DMS 273 (cell line): ENCODE measurements around the gene YEATS4.

Experiments
- DNase-seq: peaks from one replicate; lab custom pipeline; 2025; ENCODE audit not compliant: unreplicated experiment; lab: John Stamatoyannopoulos, UW

The YEATS4 gene

DNA sequence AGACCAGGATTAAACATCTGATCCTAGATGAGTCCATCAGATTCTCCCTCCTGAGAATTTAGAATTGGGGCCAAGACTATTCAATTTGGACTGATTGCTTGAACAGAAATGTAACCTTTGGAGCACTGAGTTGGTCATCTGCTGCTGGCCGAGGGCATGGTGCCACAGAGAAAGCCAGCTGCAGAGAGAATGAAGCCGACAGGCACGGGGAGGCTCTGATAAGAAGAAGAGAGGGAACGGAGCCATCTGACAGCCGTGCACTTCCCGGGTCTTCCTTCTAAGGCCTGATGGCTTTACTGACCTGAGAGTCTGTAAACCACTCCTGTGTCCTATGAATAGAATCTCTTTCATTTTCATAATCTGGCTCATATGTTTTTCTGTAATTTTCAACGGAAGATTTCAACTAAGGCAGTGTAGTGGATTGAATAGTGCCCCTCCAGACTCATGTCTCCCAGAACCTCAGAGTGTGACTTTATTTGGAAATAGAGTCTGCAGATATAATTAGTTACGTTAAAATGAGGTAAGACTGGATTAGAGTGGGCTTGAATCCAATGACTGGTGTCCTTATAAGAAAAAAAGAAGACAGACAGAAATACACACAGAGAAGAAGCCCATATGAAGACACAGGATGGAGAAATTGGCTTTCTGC lies 71.5 kb downstream of the YEATS4 start:
- DNase-seq = no peak

GRCh38 chr12:69431591-69432222 lies 72.2 kb downstream of the YEATS4 start:
- no peak for DNase-seq

DNA sequence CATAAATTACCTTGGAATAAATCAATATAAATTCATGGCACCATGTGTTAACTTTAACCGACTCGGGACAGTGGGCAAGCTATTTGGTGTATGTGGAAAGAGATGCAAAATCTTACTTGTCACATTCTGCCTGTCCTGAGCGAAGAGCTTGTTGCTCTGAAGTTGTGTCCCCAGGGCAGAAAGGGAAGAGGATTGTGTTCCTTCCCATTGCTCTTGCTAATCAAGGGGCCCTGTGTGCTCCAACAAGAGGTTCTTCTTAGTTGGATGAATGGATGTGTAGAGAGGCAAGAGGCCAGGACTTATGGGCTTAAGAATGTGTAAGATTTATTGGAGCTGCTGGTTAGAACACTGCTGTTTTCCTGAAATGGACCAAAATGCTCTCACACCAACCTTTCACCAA lies 74.1 kb downstream of the YEATS4 start:
- no peak for DNase-seq

DNA sequence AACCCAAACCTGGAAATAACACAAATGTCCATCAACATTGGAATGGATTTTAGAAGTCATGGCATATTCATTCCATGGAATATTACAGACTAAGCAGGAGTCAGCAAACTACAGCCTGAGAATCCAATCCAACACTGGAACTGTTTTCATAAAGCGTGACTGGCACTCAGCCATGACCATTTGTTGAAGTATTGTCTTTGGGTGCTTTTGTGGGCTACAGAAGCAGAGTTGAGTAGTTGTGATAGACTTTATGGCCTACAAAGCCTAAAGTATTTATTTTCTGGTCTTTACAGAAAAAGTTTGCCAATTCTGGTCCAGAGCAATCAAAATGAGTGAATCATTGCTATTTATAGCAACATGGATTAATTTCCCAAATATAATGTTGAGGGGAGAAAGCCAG lies 76.1 kb downstream of the YEATS4 start:
- no peak for DNase-seq

DNA sequence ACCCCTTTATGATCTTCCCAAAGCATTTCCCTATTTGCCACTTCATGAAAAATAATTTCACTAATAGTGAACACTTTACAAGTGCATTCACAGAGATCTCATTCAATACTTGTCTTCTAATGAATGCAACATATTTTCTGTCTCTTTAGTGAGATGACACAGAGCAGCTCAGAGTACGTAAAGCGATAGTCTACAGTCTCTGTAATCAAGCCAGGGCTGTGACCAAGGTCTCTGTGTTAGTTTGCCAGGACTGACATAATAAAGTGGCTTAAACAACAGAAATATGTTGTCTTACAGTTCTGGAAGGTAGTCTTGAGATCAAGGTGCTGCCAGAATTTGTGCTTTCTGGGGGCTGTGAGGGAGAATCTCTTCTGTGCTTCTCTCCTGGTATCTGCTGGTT lies 77.5 kb downstream of the YEATS4 start:
- DNase-seq = no peak

GRCh38 chr12:69438539-69438938 lies 79.0 kb downstream of the YEATS4 start:
- no peak for DNase-seq

DNA sequence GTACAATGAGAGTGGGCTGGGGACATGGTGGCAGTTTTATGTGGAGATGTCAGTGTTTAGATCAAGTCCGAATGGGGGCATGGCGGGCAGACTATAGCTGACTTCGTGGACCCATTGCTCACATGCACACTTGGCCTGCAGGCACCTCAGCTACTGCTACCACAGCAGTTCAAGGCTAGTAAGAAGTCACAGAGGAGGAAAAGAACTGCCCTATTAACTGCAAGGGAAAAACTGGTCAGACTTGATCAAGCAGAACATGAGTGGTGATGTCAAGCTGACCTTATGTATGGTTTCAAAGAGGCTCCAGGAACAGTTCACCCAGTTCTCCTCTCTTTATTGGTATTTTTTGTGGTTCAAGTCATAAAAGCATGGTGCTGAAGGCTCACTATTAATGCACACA lies 80.5 kb downstream of the YEATS4 start:
- no peak for DNase-seq
